ENCODE results near the gene DCK.
"Not testable (repeated sequence)": the region's sequence is repeated elsewhere in the genome, so short reads cannot be mapped to it uniquely, and the experiment has no call there.

DCK gene

DNA sequence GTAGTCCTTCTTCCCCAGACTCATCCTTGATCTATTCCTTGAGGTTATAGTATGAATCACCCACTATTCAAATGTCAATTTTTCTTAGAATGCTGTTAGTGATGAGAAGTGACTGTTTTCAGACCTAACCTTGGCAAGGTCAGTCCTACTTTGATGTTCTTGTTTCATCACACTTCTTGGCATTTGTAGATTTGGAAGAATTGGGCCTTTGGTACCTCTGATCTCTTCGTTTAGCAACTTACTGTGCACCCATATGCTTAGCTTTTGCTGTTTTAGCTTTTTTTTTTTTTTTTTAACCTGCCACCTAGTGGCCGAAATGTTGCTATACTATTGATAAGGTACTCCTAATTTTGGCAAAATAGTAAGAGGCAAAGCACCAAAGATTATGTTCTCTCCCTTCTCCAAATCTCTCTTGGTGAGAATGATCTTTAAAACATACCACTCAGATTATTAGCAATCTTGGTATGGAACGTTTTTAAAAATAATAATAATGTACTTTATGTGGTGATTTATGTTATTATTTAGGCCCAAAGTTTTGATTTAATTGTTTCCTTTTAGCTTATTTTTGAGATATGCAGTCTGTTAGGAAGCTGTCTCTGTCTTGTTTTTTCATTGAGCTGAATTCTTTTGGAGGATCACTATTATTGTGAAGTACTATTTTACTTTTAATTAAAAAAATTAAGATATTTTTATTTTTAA, 16.6 kb downstream of the DCK start:
- H3K27me3 ChIP-seq (ENCODE audit: control insufficient read depth in 3 of 3, insufficient read depth in 3 of 3, low read depth in 1 of 3, low read length in 3 of 3): no peaks in the 10 kb centered on the region
- no peak overlapping the region for H4K8ac ChIP-seq (ENCODE audit: low read depth, low read length)
- no peak overlapping the region for H2BK15ac ChIP-seq (ENCODE audit: low read length)
- no peak overlapping the region for H3K23ac ChIP-seq (ENCODE audit: low read depth, low read length, poor library complexity)
- no peaks in the 10 kb centered on the region for H3K4me1 ChIP-seq (ENCODE audit: control insufficient read depth in 2 of 2, insufficient read depth in 1 of 2, low read depth in 1 of 2, low read length in 2 of 2)
- no peak overlapping the region for H3K14ac ChIP-seq (ENCODE audit: low read length)
- no peak overlapping the region for H2AFZ ChIP-seq (ENCODE audit: low read length)
- peaks cover 2% of the 10 kb centered on the region for H3K79me1 ChIP-seq (ENCODE audit: low read depth, low read length)
- H2BK5ac ChIP-seq (ENCODE audit: low read length): no peak overlapping the region
- H3K9ac ChIP-seq (ENCODE audit: low read depth, low read length, poor library complexity): no peak overlapping the region
- H2BK12ac ChIP-seq (ENCODE audit: low read length): no peak overlapping the region
- H3K4ac ChIP-seq (ENCODE audit: low read length): no peak overlapping the region
- DNase-seq (ENCODE audit: low spot score): no peak
- H2AK5ac ChIP-seq (ENCODE audit: low read depth, low read length): no peak overlapping the region
- H3K9me3 ChIP-seq (replicated peaks in 1 of 2; ENCODE audit: control insufficient read depth in 2 of 2, insufficient read depth in 1 of 2, low read depth in 1 of 2, low read length in 2 of 2): peaks cover 0 to 24% of the 10 kb centered on the region in 2 donors
- WGBS, 2 donors (ENCODE audit: extremely low coverage in 2 of 2, insufficient read length in 2 of 2, insufficient replicate concordance in 1 of 2): no CpG with 5 or more reads among the region's 3 CpGs
- no peak overlapping the region for H3K4me3 ChIP-seq (ENCODE audit: low read length in 2 of 2)
- H3K27ac ChIP-seq (replicated peaks; ENCODE audit: low read length): no peak overlapping the region
- no peak overlapping the region for H2BK120ac ChIP-seq (ENCODE audit: low read depth, low read length)
- no peak overlapping the region for H4K91ac ChIP-seq (ENCODE audit: low read depth, low read length, poor library complexity)
- no peak overlapping the region for H3K18ac ChIP-seq (ENCODE audit: low read length)
- no peak overlapping the region for H3K4me2 ChIP-seq (ENCODE audit: insufficient read depth, low read length, poor library complexity, severe bottlenecking)
- peaks cover 2 to 62% of the 10 kb centered on the region in 2 donors for H3K36me3 ChIP-seq (replicated peaks in 1 of 2; ENCODE audit: control insufficient read depth in 2 of 2, insufficient read depth in 2 of 2, low read length in 2 of 2)

DNA sequence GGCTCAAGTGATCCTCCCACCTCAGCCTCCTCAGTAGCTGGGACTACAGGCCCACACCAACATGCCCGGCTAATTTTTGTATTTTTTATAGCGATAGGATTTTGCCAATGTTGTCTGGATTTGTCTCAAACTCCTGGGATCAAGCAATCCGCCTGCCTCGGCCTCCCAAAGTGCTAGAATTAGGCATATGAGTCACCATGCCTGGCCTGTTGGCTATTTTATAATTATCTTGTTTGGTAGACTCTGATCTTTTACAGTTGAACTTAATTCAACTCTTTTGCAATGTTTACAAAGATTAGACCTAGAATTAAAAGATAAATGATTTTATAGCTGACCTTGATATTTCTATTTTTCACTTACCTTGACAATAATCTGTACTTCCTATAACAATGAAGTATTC, 18.0 kb downstream of the DCK start:
- Histone ChIP-seq H2BK5ac (ENCODE audit: low read length) (no peak overlapping the region), H2BK15ac (ENCODE audit: low read length) (no peak overlapping the region), H2AFZ (ENCODE audit: low read length) (no peak overlapping the region), H2AK5ac (ENCODE audit: low read depth, low read length) (no peak overlapping the region), H3K18ac (ENCODE audit: low read length) (no peak overlapping the region), H3K9ac (ENCODE audit: low read depth, low read length, poor library complexity) (no peak overlapping the region), H3K4ac (ENCODE audit: low read length) (no peak overlapping the region), H3K27me3 (ENCODE audit: control insufficient read depth in 3 of 3, insufficient read depth in 3 of 3, low read depth in 1 of 3, low read length in 3 of 3) (no peaks in the 10 kb centered on the region), H3K23ac (ENCODE audit: low read depth, low read length, poor library complexity) (no peak overlapping the region), H2BK120ac (ENCODE audit: low read depth, low read length) (no peak overlapping the region), H2BK12ac (ENCODE audit: low read length) (no peak overlapping the region), H3K27ac (replicated peaks; ENCODE audit: low read length) (no peak overlapping the region), H3K9me3 (replicated peaks in 1 of 2; ENCODE audit: control insufficient read depth in 2 of 2, insufficient read depth in 1 of 2, low read depth in 1 of 2, low read length in 2 of 2) (peaks cover 0 to 24% of the 10 kb centered on the region in 2 donors), H4K8ac (ENCODE audit: low read depth, low read length) (no peak overlapping the region), H3K36me3 (replicated peaks in 1 of 2; ENCODE audit: control insufficient read depth in 2 of 2, insufficient read depth in 2 of 2, low read length in 2 of 2) (peaks cover 2 to 54% of the 10 kb centered on the region in 2 donors), H3K4me2 (ENCODE audit: insufficient read depth, low read length, poor library complexity, severe bottlenecking) (no peak overlapping the region), H3K79me1 (ENCODE audit: low read depth, low read length) (peaks cover 2% of the 10 kb centered on the region), H4K91ac (ENCODE audit: low read depth, low read length, poor library complexity) (no peak overlapping the region), H3K14ac (ENCODE audit: low read length) (no peak overlapping the region), H3K4me3 (ENCODE audit: low read length in 2 of 2) (no peak overlapping the region), H3K4me1 (ENCODE audit: control insufficient read depth in 2 of 2, insufficient read depth in 1 of 2, low read depth in 1 of 2, low read length in 2 of 2) (no peaks in the 10 kb centered on the region)
- DNase-seq (ENCODE audit: low spot score): no peak
- no CpG with 5 or more reads among the region's 4 CpGs for WGBS, 2 donors (ENCODE audit: extremely low coverage in 2 of 2, insufficient read length in 2 of 2, insufficient replicate concordance in 1 of 2)

DNA sequence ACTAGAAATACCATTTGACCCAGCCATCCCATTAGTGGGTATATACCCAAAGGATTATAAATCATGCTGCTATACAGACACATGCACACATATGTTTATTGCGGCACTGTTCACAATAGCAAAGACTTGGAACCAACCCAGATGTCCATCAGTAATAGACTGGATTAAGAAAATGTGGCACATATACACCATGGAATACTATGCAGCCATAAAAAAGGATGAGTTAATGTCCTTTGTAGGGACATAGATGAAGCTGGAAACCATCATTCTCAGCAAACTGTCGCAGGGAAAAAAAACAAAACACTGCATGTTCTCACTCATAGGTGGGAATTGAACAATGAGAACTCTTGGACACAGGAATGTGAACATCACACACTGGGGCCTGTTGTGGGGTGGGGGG, 23.9 kb downstream of the DCK start:
- H3K9ac ChIP-seq (ENCODE audit: low read depth, low read length, poor library complexity); H3K27ac ChIP-seq (replicated peaks; ENCODE audit: low read length); DNase-seq (ENCODE audit: low spot score); H3K4ac ChIP-seq (ENCODE audit: low read length); H2AK5ac ChIP-seq (ENCODE audit: low read depth, low read length); H3K27me3 ChIP-seq (ENCODE audit: control insufficient read depth in 3 of 3, insufficient read depth in 3 of 3, low read depth in 1 of 3, low read length in 3 of 3); H2BK120ac ChIP-seq (ENCODE audit: low read depth, low read length); H3K18ac ChIP-seq (ENCODE audit: low read length); H3K23ac ChIP-seq (ENCODE audit: low read depth, low read length, poor library complexity); H3K4me2 ChIP-seq (ENCODE audit: insufficient read depth, low read length, poor library complexity, severe bottlenecking); H3K14ac ChIP-seq (ENCODE audit: low read length); H4K91ac ChIP-seq (ENCODE audit: low read depth, low read length, poor library complexity); H2BK15ac ChIP-seq (ENCODE audit: low read length); H3K4me3 ChIP-seq (ENCODE audit: low read length in 2 of 2); H2AFZ ChIP-seq (ENCODE audit: low read length); H3K4me1 ChIP-seq (ENCODE audit: control insufficient read depth in 2 of 2, insufficient read depth in 1 of 2, low read depth in 1 of 2, low read length in 2 of 2); H2BK12ac ChIP-seq (ENCODE audit: low read length); H3K79me1 ChIP-seq (ENCODE audit: low read depth, low read length); H4K8ac ChIP-seq (ENCODE audit: low read depth, low read length); H2BK5ac ChIP-seq (ENCODE audit: low read length): not testable (repeated sequence)
- H3K9me3 ChIP-seq (replicated peaks in 1 of 2; ENCODE audit: control insufficient read depth in 2 of 2, insufficient read depth in 1 of 2, low read depth in 1 of 2, low read length in 2 of 2): peaks cover 0 to 19% of the 10 kb centered on the region in 2 donors
- peaks cover 2 to 28% of the 10 kb centered on the region in 2 donors for H3K36me3 ChIP-seq (replicated peaks in 1 of 2; ENCODE audit: control insufficient read depth in 2 of 2, insufficient read depth in 2 of 2, low read length in 2 of 2)
- no CpG with 5 or more reads among the region's 2 CpGs for WGBS, 2 donors (ENCODE audit: extremely low coverage in 2 of 2, insufficient read length in 2 of 2, insufficient replicate concordance in 1 of 2)

DNA sequence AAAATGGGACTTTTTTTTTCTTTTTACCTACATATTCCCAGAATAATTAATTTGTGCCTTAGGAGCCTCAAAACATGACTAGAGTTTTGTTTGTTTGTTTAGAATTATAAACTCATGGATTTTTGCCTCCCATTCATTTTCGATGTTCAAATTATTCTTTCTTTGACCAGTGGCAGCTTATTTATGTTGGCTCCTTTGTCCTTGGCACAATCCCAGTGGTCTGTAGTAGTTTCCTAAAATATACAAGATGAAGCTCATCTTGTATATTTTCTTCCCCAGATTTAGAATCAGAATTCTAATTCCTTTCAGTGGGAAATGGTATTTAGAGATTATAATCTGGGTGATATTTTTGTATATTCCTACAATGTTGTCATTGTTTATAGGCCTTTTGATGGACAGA, 27.2 kb downstream of the DCK start:
- no peak overlapping the region for H2AFZ ChIP-seq (ENCODE audit: low read length)
- no peak for DNase-seq (ENCODE audit: low spot score)
- no peak overlapping the region for H3K9ac ChIP-seq (ENCODE audit: low read depth, low read length, poor library complexity)
- no peaks in the 10 kb centered on the region for H3K4me1 ChIP-seq (ENCODE audit: control insufficient read depth in 2 of 2, insufficient read depth in 1 of 2, low read depth in 1 of 2, low read length in 2 of 2)
- no peaks in the 10 kb centered on the region for H3K27me3 ChIP-seq (ENCODE audit: control insufficient read depth in 3 of 3, insufficient read depth in 3 of 3, low read depth in 1 of 3, low read length in 3 of 3)
- no peak overlapping the region for H3K4ac ChIP-seq (ENCODE audit: low read length)
- no peak overlapping the region for H3K23ac ChIP-seq (ENCODE audit: low read depth, low read length, poor library complexity)
- H3K4me2 ChIP-seq (ENCODE audit: insufficient read depth, low read length, poor library complexity, severe bottlenecking): no peak overlapping the region
- no peak overlapping the region for H4K91ac ChIP-seq (ENCODE audit: low read depth, low read length, poor library complexity)
- no peak overlapping the region for H2AK5ac ChIP-seq (ENCODE audit: low read depth, low read length)
- no peak overlapping the region for H3K14ac ChIP-seq (ENCODE audit: low read length)
- H3K27ac ChIP-seq (replicated peaks; ENCODE audit: low read length): no peak overlapping the region
- no peak overlapping the region for H2BK5ac ChIP-seq (ENCODE audit: low read length)
- H4K8ac ChIP-seq (ENCODE audit: low read depth, low read length): no peak overlapping the region
- H2BK12ac ChIP-seq (ENCODE audit: low read length): no peak overlapping the region
- no CpG with 5 or more reads among the region's 1 CpG for WGBS, 2 donors (ENCODE audit: extremely low coverage in 2 of 2, insufficient read length in 2 of 2, insufficient replicate concordance in 1 of 2)
- H3K4me3 ChIP-seq (ENCODE audit: low read length in 2 of 2): no peak overlapping the region
- peaks cover 0 to 15% of the 10 kb centered on the region in 2 donors for H3K9me3 ChIP-seq (replicated peaks in 1 of 2; ENCODE audit: control insufficient read depth in 2 of 2, insufficient read depth in 1 of 2, low read depth in 1 of 2, low read length in 2 of 2)
- no peaks in the 10 kb centered on the region for H3K79me1 ChIP-seq (ENCODE audit: low read depth, low read length)
- no peak overlapping the region for H2BK120ac ChIP-seq (ENCODE audit: low read depth, low read length)
- peaks cover 2 to 59% of the 10 kb centered on the region in 2 donors for H3K36me3 ChIP-seq (replicated peaks in 1 of 2; ENCODE audit: control insufficient read depth in 2 of 2, insufficient read depth in 2 of 2, low read length in 2 of 2)
- no peak overlapping the region for H3K18ac ChIP-seq (ENCODE audit: low read length)
- H2BK15ac ChIP-seq (ENCODE audit: low read length): no peak overlapping the region
